ENCODE data around the gene S100A8. TPM values are rescaled to one million over a fixed set of nuclear protein-coding genes. Genes with fewer than 3 reads are reported as not detected.

Gene S100A8
- total RNA-seq, 1 experiment from 2014 or later, result 1.4 TPM

- TF ChIP-seq JUND (IDR thresholded peaks at IDR 0.05), result no peak
- TF ChIP-seq EZH2 (IDR thresholded peaks at IDR 0.05), result no peak
- no peak for TF ChIP-seq SIN3A (IDR thresholded peaks at IDR 0.05; ENCODE audit: low read depth)
- no peak for TF ChIP-seq EGR1 (IDR thresholded peaks at IDR 0.05; ENCODE audit: low read depth)
- TF ChIP-seq ATF3 (IDR thresholded peaks at IDR 0.05), result no peak
- no peak for TF ChIP-seq POLR2AphosphoS5 (IDR thresholded peaks at IDR 0.05; ENCODE audit: low read depth, low read length)
- no peak for TF ChIP-seq ZNF274 (IDR thresholded peaks at IDR 0.05; ENCODE audit: low read depth, low read length)
- TF ChIP-seq ZBTB33 (IDR thresholded peaks at IDR 0.05; ENCODE audit: extremely low read depth, insufficient replicate concordance, low read length), result no peak
- no peak for TF ChIP-seq SP1 (IDR thresholded peaks at IDR 0.05; ENCODE audit: low read depth)
- no peak for TF ChIP-seq SRF (IDR thresholded peaks at IDR 0.05; ENCODE audit: low read depth)
- TF ChIP-seq TCF7L2 (IDR thresholded peaks at IDR 0.05; ENCODE audit: borderline replicate concordance, extremely low read depth, insufficient read depth, insufficient read length), result no peak
- TF ChIP-seq EZH2phosphoT487 (IDR thresholded peaks at IDR 0.05; ENCODE audit: borderline replicate concordance), result no peak
- TF ChIP-seq POLR2A (IDR thresholded peaks at IDR 0.05; ENCODE audit: borderline replicate concordance, extremely low read depth, insufficient read depth, insufficient read length), result no peak
- TF ChIP-seq ZFX (IDR thresholded peaks at IDR 0.05), result no peak
- H3K4me3 ChIP-seq (replicated peaks in 1 of 2; ENCODE audit: low read depth in 1 of 2, low read length in 2 of 2), result no peak overlapping the region
- ChIA-PET CTCF (no interaction called here), POLR2A (no interaction called here), RAD21 (ENCODE audit: low non-redundant PET in 1 of 2, low total read pairs in 2 of 2, uncharacterized antibody in 2 of 2, unreplicated experiment in 2 of 2) (no interaction called here)
- no peak overlapping the region for H2AFZ ChIP-seq (ENCODE audit: low read depth, low read length, poor library complexity, severe bottlenecking)
- H3K9me3 ChIP-seq (ENCODE audit: control insufficient read depth in 1 of 2, insufficient read depth in 1 of 2, low read depth in 1 of 2, low read length in 2 of 2), result no peaks in the 10 kb centered on the region
- no peak overlapping the region for H3K9ac ChIP-seq (ENCODE audit: low read length)
- DNase-seq (ENCODE audit: low read depth, low spot score) (no peak), ATAC-seq (no peak)
- no peaks in the 10 kb centered on the region for H3K4me1 ChIP-seq (ENCODE audit: control insufficient read depth in 1 of 2, insufficient read depth in 2 of 2, low read length in 2 of 2)
- no peaks in the 10 kb centered on the region for H3K9me2 ChIP-seq (ENCODE audit: insufficient read depth)
- no peaks in the 10 kb centered on the region for H3K36me3 ChIP-seq (ENCODE audit: control insufficient read depth in 1 of 2, insufficient read depth in 2 of 2, low read length in 2 of 2)
- intact Hi-C loops (cut with micrococcal nuclease), result no loop called here
- no peak overlapping the region for H3K27ac ChIP-seq (ENCODE audit: low read depth, low read length)
- BruUV-seq (replicated peaks), result no TSS peak
- no peak overlapping the region for H3K4me2 ChIP-seq (ENCODE audit: low read length)
- no peaks in the 10 kb centered on the region for H3K79me2 ChIP-seq (ENCODE audit: insufficient read depth, low read length)
- H3K27me3 ChIP-seq (ENCODE audit: insufficient read depth, low read length), result peaks cover 70% of the 10 kb centered on the region
- no peaks in the 10 kb centered on the region for H4K20me1 ChIP-seq (ENCODE audit: insufficient read depth)
These were observed 5.6 kb upstream of the S100A8 start for GRCh38 chr1:153396461-153396860.

Data from HCT116 (cell line).